Activated B cell treated with CpG ODN at 0.5 μM for 24 hours (primary cell): Measurements from ENCODE around the gene SLX9. TPM values are rescaled to one million over a fixed set of nuclear protein-coding genes. Genes with fewer than 3 reads are reported as not detected.

ENCODE experiments used
- ATAC-seq: fragments of 200-7000 bp; cut with Tn5 transposase; one replicate; pipeline ENCODE4 v1.10.0; 2021; ENCODE audit warnings: low read depth, mild to moderate bottlenecking, moderate library complexity
- CTCF ChIA-PET: fragments of 350-600 bp; sonication (Branson Sonifier 250); formaldehyde crosslinking; loops from one replicate; lab custom pipeline; 2021; ENCODE audit warnings: antibody characterized with exemption; lab: Charles Lee
- POLR2A ChIA-PET: fragments of 350-600 bp; sonication (Branson Sonifier 250); formaldehyde crosslinking; loops from one replicate; lab custom pipeline; 2021; ENCODE audit warnings: antibody characterized with exemption; lab: Charles Lee
- DNase-seq: peaks from one replicate; pipeline ENCODE4 v3.0.0; 2022
- H3K27ac Mint-ChIP-seq: one replicate; pipeline ENCODE4 v1.8.0; 2020; ENCODE audit warnings: mixed read lengths
- H3K27me3 Mint-ChIP-seq: one replicate; pipeline ENCODE4 v1.8.0; 2021; ENCODE audit warnings: mixed read lengths
- H3K36me3 Mint-ChIP-seq: one replicate; pipeline ENCODE4 v1.8.0; 2021; ENCODE audit warnings: low read depth, mixed read lengths
- H3K4me1 Mint-ChIP-seq: one replicate; pipeline ENCODE4 v1.8.0; 2021; ENCODE audit warnings: mixed read lengths
- H3K4me3 Mint-ChIP-seq: one replicate; pipeline ENCODE4 v1.8.0; 2020; ENCODE audit warnings: mild to moderate bottlenecking, mixed read lengths
- H3K9me3 Mint-ChIP-seq: one replicate; pipeline ENCODE4 v1.8.0; 2020; ENCODE audit warnings: mixed read lengths
- CTCF ChIP-seq: fragments of 200-600 bp; IDR thresholded peaks from one replicate; pipeline ENCODE4 v1.8.0; 2022; ENCODE audit warnings: antibody characterized with exemption, mild to moderate bottlenecking
- intact Hi-C: fragments of 100-400 bp; cut with micrococcal nuclease; formaldehyde crosslinking; loops from one replicate; pipeline ENCODE4 v1.15.1; 2024
- total RNA-seq: library from RNA; stranded (reverse); gene quantifications from 2 replicates; pipeline ENCODE4 v1.2.3, GENCODE V29; 2022

The SLX9 gene
- total RNA-seq, 1 donor from 2014 or later = 26.0 TPM

GRCh38 chr21:44913425-44914175 lies 26.2 kb upstream of the SLX9 start:
- Mint-ChIP-seq H3K9me3 (no peaks in the 10 kb centered on the region), H3K4me1 (peaks cover 92% of the 10 kb centered on the region), H3K27ac (peak overlapping the region; percentile 89), H3K4me3 (peak overlapping the region; percentile 44), H3K27me3 (no peaks in the 10 kb centered on the region), H3K36me3 (peaks cover 26% of the 10 kb centered on the region)
- DNase-seq (no peak), ATAC-seq (no peak)
- ChIA-PET CTCF (interaction anchor here (0.8 to 2.9 kb wide), 4 partner anchors 13 to 113 kb away, joined by 3 to 14 read pairs (median 5); partner anchors contain the start of gene UBE2G2), POLR2A (interaction anchor here (1.2 to 5.2 kb wide), 7 partner anchors 12 to 112 kb away, joined by 4 to 63 read pairs (median 6); partner anchors contain the start of genes PTTG1IP, SUMO3 and UBE2G2)
- intact Hi-C loops = loop anchor here (1.0 to 2.0 kb wide), 3 partner anchors 14 to 21 kb away; no protein-coding TSS in a partner anchor
- no peak for TF ChIP-seq CTCF

- TF ChIP-seq CTCF = no peak
- Mint-ChIP-seq H3K27me3 (no peaks in the 10 kb centered on the region), H3K9me3 (no peaks in the 10 kb centered on the region), H3K4me3 (peak overlapping the region; percentile 44), H3K27ac (peak overlapping the region; percentile 89), H3K36me3 (peaks cover 19% of the 10 kb centered on the region), H3K4me1 (peaks cover 89% of the 10 kb centered on the region)
- DNase-seq = peak; percentile 47
- intact Hi-C loops = loop anchor here (1.0 to 2.0 kb wide), 3 partner anchors 13 to 22 kb away; no protein-coding TSS in a partner anchor
- ChIA-PET CTCF (interaction anchor here (0.8 to 2.9 kb wide), 4 partner anchors 13 to 113 kb away, joined by 3 to 14 read pairs (median 5); partner anchors contain the start of gene UBE2G2), POLR2A (interaction anchor here (0.8 to 5.2 kb wide), 8 partner anchors 11 to 113 kb away, joined by 3 to 63 read pairs (median 6); partner anchors contain the start of genes PTTG1IP, SLX9, SUMO3 and UBE2G2)
- ATAC-seq = peak; percentile 72
Measured at GRCh38 chr21:44914176-44914874, 25.5 kb upstream of the SLX9 start.

DNA sequence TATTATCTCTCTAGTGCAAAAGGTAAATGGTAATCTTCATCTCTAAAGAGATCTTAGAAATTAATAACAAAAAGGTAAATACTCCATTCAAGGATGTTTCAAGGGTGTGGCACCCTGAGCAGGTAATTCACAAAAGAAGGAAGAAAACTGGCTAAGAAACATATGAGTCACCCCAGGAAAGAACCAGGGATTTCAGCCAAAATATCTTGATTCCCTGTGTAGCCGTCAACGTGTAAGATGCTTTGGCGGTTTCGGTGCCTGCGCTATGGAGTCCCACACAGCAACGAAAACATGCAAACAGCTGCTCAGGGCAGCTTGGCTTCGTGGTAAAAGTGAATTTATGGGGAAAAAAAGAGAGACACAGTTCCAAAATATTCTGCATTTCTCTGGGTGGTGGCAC lies 22.9 kb upstream of the SLX9 start:
- POLR2A ChIA-PET = interaction anchor here (0.5 to 2.2 kb wide), 5 partner anchors 11 to 614 kb away, joined by 3 to 40 read pairs (median 7); no protein-coding TSS in a partner anchor
- CTCF ChIA-PET = interaction anchor here (0.8 to 1.5 kb wide), 4 partner anchors 9 to 24 kb away, joined by 3 to 5 read pairs (median 4); no protein-coding TSS in a partner anchor

DNA sequence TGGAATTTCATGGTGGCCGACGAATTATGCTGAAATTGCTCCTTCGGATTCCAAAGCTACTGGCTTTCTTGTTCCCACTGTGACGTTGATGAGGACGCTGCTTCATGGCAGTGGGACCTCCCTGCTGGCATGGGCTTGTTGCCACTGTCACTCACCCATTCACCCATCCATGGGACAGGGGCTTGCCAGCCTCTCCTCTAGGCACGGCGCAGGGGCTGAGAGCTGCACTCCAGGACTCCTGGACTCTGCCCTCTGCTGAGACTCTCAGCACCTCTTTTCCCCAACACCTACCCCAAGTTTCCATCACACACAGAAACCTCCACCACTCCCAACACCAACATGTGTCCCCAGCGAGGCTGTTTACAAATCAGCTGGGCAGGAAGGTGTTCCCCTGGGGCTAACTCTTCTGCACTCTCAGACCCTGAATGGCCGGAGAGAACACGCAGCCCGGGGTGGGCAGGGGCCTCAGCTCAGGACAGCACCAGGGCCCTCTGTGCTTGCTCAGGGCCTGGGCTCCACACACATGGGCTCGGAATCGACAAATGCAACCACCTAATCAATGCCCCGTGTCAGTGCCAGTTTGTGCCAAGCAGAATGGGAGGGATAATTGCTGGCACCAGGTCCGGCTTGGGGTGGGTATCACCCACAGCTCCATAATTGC lies 22.3 kb upstream of the SLX9 start:
- Mint-ChIP-seq H3K9me3 (no peaks in the 10 kb centered on the region), H3K4me1 (peaks cover 86% of the 10 kb centered on the region), H3K27ac (peak overlapping the region; percentile 61), H3K27me3 (no peaks in the 10 kb centered on the region), H3K4me3 (peak overlapping the region; percentile 55), H3K36me3 (peaks cover 19% of the 10 kb centered on the region)
- ChIA-PET CTCF (interaction anchor here (1.1 to 1.5 kb wide), 3 partner anchors 10 to 23 kb away, joined by 4 to 5 read pairs (median 4); no protein-coding TSS in a partner anchor), POLR2A (interaction anchor here (0.5 to 2.2 kb wide), 5 partner anchors 10 to 615 kb away, joined by 4 to 40 read pairs (median 7); no protein-coding TSS in a partner anchor)
- ATAC-seq = no peak
- intact Hi-C loops = no loop called here
- no peak for TF ChIP-seq CTCF
- no peak for DNase-seq

More for the DNA sequence above, 22.9 kb upstream of the SLX9 start:
- intact Hi-C loops = no loop called here
- Mint-ChIP-seq H3K27me3 (no peaks in the 10 kb centered on the region), H3K36me3 (peaks cover 19% of the 10 kb centered on the region), H3K4me1 (peaks cover 86% of the 10 kb centered on the region), H3K9me3 (no peaks in the 10 kb centered on the region), H3K4me3 (peak overlapping the region; percentile 55), H3K27ac (peak overlapping the region; percentile 61)
- no peak for TF ChIP-seq CTCF
- DNase-seq (no peak), ATAC-seq (no peak)
